GM19467 (cell line): ENCODE measurements around the gene KIF17.

Source experiments
- ATAC-seq: cut with Tn5 transposase; IDR thresholded peaks from one replicate; pipeline ENCODE4 v1.9.1; 2021; ENCODE audit warnings: mild to moderate bottlenecking, moderate library complexity; ENCODE audit not compliant: unreplicated experiment

Gene KIF17

DNA sequence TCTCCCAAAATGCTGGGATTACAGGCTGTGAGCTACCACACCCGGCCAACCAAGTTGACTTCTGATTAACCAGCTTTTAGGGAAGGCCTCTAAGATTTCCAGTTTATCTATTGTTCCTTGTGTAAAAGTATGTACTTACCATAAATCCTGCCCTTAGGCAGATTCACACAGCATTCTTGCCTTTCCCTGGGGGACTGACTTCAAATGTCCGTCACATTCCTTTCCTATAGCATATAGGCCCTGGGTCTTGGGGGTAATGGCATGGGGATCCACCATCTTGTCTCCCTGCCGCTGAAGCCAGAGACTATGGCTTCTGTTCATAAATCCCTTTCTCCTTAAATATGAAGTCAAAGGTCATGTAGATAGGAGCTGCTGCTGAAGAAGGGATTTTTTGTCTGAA lies 85.4 kb downstream of the KIF17 start:
- no peak for ATAC-seq

DNA sequence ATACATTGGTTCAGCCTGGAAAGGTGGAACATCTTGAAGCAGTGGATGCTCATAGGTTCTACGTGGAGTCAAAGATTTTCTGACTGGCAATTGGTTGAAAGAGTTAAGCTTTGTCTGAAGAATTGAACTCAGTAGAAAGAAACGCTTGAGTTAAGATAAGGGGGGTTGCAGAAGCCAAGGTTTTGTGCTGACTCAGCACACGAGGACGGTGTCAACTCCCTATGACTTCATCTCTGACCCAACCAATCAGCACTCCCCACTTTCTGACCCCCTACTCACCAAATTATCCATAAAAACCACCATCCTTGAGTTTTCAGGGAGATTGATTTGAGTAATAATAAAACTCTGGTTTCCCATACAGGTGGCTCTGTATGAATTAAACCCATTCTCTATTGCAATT lies 87.1 kb downstream of the KIF17 start:
- no peak for ATAC-seq

DNA sequence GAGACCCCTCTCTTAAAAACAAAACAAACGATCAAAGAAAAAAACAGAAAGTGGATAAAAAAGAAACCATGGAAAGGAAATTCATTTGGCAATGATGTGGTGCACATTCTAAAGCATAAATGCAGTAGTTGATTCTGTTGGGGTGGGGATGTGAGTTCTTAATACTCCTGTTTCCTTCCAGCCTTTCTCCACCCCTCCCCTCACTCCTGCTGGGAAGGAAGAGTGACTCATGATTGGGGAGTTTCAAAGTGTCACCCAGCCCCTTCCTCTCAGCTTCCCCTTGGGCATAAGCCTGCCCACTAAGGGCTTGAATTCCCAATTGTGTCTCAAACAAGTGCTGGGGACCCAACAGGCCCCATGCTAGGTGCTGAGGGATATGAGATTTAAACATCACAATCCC lies 91.3 kb downstream of the KIF17 start:
- no peak for ATAC-seq

DNA sequence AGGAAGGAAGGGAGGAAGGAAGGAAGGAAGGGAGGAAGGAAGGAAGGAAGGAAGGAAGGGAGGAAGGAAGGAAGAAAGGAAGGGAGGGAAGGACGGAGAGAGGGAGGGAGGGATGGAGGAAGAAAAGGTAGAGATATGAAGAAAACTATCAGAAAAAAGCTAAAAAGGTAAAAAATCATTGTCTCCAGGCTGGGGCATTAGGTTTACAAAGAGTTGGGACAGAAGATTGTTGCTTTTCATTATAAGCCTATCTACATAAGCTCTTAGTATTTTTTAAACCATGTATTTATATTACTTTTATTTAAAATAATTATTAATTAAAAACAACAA lies 91.7 kb downstream of the KIF17 start:
- ATAC-seq: no peak

DNA sequence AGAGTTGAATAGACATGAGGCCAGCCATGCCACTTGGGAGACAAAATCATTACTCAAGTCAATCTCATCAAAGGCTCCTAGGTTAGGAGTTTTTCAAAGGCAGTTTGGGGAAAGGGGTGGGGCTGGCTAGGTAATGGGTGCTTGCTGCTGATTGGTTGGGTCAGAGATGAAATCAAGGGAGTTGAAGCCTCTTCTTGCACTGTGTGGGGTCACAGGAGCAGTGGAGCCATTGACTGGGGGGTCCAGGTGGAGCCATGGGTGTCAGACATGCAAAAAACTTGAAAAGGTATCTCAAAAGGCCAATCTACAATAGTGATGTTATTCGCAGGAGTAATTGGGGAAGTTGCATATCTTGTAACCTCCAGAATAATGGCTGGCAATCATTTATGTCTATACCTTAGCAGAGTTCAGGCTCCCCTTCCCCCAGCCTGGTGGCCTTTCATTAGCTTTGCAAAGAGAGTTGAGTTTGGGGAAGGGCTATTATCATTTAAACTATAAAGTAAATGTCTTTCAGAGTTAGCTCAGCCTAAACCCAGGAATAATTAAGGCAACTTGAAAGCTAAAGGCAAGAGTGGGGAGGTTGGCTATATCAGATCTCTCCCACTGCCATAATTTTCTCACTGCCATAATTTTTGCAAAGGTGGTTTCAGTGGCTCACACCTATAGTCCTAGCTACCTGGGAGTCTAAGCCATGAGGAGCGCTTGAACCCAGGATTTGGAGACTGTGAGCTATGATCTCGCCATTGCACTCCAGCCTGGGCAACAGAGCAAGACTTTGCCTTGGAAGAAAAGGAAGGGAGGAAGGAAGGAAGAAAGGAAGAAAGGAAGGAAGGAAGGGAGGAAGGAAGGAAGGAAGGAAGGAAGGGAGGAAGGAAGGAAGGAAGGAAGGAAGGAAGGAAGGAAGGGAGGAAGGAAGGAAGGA lies 92.4 kb downstream of the KIF17 start:
- ATAC-seq: no peak

DNA sequence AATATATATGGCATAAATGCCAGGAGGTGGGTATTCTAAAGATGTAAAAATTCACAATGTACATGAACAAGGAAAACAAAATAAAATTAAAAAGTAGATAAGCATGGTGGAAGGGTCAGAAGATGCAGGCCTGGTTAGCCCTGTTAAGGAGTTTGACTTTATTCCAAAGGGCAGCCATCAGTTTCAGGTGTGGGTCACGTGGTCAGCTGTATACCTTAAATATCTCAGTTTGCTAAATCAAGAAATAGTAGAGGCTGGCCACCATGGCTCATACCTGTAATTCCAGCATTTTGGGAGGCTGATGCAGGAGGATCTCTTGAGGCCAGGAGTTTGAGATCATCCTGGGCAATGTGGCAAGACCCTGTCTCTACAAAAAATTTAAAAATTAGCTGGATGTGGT lies 93.1 kb downstream of the KIF17 start:
- ATAC-seq: no peak

DNA sequence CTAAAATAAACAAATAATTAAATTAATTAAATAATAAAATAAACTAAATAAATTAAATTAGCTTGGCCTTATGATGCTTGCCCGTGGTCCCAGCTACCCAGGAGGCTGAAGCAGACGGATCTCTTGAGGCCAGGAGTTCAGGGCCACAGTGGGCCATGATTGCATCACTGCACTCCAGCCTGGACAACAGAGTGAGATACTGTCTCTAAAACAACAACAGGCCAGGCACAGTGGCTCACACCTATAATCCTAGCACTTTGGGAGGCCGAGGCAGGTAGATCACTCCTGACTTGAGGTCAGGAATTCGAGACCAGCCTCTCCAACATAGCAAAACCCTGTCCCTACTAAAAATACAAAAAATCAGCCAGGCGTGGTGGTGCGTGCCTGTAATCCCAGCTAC lies 96.8 kb downstream of the KIF17 start:
- no peak for ATAC-seq

DNA sequence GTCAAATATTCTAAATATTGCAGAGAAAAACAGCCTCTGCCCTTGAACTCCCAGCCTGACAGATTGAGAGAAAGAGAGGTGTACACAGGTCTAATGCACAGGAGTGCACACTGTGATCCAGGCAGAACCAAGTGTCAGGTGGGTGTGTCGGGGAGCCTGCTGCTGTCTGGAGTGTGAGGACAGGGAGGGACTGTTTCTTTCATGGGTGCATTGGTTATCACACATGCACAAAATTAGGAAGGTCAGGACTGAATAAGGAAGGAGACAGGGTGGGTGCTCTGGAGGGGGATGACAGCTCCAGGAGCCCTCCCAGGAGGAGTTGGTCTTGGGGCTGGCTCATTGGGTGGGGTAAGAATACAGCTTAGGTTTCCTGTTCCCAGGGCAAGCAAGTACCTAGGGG lies 97.8 kb downstream of the KIF17 start:
- no peak for ATAC-seq

DNA sequence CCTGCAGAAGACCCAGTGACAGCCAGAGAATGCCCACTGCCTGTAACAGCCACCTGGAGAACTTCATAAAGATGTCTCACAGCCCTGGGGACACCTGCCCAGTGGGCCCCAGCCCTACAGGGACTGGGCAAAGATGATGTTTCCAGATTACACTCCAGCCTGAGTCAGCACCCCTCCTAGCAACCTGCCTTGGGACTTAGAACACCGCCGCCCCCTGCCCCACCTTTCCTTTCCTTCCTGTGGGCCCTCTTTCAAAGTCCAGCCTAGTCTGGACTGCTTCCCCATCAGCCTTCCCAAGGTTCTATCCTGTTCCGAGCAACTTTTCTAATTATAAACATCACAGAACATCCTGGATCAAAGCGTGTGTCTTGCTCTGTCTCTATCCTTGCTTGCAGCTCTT lies 99.3 kb downstream of the KIF17 start:
- no peak for ATAC-seq

DNA sequence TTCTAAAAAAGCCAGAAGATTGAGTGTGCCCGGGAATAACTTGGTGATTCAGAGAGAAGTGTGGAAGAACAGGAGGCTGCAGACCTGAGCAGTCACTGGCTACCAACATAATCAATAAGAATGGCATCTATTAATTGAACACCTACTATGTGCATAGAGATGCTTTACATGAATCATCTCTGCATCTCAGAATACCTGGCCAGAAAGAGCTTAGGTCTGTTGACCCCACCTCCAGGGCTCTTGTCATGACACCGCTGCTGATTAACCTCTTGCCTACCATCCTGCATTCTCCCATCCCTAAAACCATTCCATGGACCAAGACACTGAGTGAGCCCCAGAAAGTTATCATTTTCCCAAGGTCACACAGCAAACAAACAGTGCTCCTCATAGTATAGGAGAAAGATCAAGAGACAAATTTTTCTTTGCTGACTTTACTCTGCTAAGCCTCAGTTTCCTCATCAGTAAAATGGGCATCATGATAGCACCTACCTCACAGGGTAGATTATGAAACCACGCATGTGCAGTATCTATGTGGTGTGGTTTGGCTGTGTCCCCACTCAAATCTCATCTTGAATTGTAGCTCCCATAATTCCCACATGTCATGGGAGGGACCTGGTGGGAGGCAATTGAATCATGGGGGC lies 100.8 kb downstream of the KIF17 start:
- no peak for ATAC-seq

DNA sequence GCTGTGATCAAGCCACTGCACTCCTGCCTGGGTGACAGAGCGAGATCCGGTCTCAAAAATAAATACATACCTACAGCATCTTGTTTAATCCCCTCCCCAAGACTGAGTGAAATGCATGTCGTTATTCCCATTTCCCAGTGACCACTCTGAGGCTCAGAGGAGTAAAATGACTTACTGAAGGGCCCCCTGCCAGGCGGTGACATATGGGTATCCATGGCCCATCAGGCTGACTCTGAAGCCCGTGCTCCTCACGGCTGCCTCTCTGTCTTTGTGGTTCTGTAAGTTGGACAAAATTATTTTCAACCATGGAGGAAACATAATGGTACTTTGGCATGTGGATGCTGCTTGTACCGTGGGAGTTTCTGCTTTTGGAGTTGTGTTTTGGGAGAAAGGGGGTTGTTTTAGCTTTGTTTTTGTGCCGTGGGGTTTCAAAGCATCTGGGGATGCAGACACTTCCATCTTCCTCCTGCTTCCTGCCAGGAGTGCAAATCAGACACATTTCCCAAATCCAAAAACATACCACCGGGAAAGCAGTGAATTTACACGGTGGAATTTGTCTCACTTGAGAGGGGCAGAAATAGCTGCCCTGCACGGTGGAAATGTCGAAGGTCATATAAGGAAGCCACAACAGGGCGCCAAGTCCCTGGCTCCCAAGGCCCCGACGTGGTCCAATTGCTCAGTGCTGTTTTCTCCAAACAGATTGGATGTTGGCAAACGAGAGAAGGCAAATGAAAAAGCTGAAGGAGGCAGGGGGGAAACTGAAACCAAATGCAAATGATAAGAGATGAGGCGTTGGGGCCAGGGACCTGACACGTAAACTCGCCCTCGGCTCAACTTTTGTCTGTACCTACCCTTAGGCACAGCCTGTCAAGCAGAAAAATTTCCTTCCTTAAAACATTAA lies 101.6 kb downstream of the KIF17 start:
- no peak for ATAC-seq

DNA sequence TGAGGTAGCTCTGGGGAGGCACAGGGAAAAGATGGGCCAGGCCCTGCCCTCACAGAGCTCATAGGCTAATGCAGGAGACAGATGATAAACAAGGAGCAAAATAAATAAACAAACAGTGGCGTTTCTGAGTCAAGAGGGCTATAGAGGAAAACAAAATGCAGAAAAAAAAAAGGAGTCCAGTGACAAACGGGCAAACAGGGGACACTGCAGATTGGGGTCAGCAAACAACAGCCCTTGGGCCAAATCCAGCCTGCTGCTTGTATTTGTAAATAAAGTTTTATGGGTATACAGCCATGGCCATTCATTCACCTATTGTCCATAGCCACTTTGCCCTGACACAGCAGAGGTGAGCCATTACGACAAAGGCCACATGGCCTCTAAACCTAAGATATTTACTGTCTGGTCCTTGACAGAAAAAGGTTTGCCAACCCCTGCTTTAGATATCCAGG lies 103.7 kb downstream of the KIF17 start:
- no peak for ATAC-seq
